ENCODE data around the gene PADI4.

PADI4 gene

DNA sequence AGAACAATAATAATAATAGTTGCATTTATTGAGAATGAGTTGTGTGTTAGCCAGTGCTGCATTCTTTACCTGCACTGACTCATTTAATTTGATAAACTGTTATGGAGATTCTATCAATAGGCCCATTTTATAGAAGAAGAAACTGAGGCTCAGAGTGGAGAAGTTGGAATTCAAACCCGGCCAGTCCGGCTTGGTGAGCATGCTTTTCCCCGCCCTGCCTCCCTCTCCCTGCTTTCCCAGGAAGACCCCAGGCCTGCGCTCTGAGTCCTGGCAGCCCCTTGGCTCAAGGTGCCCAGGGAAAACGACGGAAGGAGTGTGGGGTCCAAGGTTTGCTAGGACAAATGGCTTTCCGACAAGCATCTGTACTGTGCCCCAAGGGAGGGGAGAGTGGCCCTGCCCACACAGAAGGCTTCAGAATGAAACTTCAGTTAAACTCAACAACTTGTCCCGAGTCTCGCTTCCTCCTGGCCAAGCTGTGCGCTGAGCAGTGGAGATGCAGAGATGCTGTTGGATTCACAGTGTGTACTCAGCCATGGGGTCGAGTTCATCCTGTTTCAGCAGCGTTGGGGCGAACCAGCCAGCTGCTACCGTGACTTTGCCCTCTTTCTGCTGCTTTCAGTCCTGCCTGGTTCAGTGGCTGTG, 40.7 kb downstream of the PADI4 start:
- no peak for DNase-seq (ENCODE audit: low read depth in 2 of 2)

DNA sequence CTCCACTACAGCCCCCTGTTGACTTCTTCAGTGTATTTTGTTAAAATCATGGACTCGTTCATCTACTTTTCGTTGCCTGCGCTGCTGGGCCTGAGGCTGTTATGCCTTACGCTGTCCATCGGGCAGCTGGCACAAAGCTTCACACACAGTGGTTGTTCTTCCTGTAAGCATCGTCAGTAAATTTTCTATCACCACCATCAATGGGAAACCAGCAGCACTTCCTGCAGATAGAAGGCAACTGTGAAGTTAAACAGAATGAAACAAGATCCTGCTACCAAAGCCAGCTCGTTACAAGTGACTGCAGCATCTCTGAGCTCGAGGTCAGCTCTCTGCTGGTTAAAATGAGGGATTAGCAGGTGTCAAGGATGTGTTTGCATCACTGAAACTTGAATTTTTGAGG, 42.1 kb downstream of the PADI4 start:
- DNase-seq (ENCODE audit: low read depth in 2 of 2): no peak

DNA sequence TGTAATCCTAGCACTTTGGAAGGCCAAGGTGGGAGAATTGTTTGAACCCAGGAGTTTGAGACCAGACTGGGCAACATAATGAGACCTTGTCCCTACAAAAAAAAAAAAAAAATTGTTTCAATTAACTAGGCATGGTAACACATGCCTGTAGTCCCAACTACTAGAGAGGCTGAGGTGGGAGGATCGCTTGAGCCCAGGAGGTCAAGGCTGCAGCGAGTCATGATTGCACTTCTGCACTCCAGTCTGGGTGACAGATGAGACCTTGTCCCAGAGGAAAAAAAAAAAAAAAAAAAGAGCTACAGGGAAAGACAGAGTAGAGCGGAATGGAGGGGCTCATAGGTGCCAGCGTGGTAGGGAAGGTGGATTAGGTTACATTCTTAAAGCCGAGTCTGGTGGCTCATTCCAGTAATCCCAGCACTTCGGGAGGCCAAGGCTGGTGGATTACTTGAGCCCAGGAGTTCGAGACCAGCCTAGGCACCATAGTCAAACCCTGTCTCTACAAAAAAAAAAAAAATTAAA, 43.0 kb downstream of the PADI4 start:
- DNase-seq (ENCODE audit: low read depth in 2 of 2): no peak

DNA sequence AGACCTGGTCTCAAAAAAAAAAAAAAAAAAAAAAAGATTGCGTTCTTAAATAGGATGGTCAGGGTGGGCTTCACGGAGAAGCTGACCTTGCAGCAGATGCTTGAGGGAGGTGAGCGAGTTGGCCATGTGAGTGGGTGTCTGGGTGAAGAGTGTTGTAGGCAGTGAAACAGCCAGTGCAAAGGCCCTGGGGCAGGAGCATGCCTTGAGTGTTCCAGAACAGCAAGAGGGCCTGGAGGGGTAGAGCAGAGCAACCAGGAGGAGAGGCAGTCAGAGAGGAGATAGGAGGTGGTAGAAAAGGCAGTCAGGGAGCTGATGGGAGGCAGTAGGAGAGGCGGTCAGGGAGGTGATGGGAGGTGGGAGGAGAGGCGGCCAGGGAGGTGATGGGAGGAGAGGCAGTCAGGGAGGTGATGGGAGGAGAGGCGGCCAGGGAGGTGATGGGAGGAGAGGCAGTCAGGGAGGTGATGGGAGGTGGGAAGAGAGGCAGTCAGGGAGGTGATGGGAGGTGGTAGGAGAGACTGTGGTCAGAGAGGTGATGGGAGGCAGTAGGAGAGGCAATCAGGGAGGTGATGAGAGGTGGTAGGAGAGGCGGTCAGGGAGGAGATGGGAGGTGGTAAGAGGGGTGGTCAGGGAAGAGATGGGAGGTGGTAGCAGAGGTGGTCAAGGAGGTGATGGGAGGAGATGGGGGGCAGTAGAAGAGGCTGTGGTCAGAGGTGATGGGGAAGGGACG, 43.8 kb downstream of the PADI4 start:
- DNase-seq (ENCODE audit: low read depth in 2 of 2): no peak

DNA sequence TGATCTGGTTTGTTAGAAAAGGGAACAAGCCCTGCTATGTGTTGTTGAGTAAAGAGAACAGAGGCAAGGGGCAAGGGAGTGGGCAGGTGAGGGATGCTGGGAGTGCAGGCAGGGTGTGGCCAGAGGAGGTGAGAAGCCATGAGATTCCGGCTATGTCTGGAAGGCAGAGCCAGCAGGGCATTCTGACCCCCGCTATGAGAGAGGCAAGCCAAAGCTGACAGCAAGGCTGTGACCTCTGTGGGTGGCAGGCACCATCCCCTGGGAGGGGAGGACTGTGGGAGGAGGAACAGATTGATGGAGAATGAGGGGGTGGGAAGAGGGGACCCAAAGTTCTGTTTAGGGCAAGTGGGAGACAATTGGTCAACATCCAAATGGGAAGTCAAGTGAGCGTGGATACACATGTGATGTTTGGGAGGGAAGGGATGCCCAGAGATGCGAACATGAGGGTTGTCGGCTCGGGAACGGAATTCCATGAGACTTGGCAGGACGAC, 44.5 kb downstream of the PADI4 start:
- no peak for DNase-seq (ENCODE audit: low read depth in 2 of 2)

DNA sequence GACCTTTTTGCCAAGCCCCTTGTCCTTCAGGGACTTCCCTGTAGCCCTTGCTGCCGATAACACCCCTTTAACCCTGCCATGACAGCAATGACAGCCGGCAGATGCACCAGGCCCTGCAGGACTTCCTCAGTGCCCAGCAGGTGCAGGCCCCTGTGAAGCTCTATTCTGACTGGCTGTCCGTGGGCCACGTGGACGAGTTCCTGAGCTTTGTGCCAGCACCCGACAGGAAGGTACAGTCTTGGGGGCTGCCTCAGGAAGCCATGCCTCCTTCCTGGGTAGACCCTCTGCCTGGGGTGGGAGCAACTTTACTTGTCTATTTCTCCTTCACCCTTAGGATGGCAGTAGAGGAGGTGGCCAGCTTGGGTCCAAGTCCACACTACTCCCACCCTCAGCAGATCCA, 47.9 kb downstream of the PADI4 start:
- DNase-seq (ENCODE audit: low read depth in 2 of 2): no peak

DNA sequence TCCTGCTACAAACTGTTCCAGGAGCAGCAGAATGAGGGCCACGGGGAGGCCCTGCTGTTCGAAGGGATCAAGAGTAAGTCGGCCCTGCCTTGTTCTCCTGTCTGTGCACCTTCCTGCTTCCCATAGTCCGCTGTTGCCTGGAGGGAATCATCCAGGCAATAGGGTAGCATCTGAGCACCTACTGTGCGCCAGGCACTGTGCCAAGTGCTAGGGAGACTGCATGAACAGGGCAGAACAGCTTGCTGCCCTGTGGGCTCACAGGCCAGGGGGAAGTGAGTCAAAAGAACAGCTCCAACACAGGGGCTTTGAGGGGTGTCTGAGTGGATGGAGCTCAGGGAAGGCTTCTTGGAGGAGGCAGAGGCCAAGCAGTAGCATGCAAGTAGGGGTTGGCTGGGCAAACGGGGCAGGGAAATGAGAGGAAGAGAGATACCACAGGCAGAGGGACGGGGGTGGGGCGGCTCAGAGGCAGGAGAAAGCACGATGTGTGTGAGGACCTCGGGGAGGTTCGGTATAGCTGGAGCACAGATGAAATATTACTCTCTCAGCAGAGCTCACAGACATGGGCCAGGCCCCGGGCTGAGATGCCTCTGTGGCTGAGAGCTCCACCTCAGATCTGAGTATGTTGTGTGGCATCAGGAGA, 48.5 kb downstream of the PADI4 start:
- no peak for DNase-seq (ENCODE audit: low read depth in 2 of 2)

DNA sequence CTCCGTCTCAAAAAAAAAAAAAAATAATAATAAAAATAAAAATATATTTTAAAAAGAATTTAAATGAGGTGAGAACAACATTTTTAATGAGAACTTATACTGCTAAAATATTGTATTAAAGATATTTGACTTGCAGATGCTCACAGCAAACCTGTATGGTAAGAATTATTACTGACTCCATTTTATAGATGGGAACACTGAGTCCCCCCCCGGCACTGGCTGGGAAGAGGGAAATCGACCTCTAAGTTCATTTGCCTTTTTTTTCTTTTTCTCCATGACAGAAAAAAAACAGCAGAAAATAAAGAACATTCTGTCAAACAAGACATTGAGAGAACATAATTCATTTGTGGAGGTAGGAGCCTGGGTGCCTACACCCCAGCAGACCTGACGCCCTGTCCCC, 50.6 kb downstream of the PADI4 start:
- no peak for DNase-seq (ENCODE audit: low read depth in 2 of 2)

DNA sequence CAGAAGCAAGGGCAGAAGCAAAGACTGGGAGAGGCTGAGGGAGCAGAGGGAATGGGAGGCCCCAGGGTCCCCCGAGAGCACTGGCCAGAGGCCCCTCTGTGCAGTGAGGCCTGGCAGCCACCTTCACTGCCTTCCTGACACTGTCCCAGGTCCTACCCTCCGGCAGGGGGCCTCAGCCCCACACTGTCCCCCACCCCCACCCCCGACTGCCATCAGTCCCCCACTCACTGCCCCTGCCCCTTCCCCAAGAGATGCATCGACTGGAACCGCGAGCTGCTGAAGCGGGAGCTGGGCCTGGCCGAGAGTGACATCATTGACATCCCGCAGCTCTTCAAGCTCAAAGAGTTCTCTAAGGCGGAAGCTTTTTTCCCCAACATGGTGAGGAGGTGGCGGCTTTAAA, 51.0 kb downstream of the PADI4 start:
- DNase-seq (ENCODE audit: low read depth in 2 of 2): no peak

DNA sequence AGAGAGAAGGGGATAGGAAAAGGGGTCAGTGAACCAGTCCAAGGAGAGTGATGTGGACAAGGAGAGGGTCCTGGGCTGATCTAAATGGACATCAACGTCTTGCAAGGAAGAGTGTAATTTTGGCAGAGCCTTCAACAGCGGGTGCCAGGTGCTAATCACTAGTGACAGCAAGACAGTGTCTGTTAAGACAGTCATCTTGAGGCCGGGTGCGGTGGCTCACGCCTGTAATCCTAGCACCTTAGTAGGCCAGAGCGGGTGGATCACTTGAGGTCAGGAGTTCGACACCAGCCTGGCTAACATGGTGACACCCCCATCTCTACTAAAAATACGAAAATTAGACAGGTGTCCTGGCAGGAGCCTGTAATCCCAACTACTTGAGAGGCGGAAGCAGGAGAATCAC, 51.8 kb downstream of the PADI4 start:
- DNase-seq (ENCODE audit: low read depth in 2 of 2): no peak

DNA sequence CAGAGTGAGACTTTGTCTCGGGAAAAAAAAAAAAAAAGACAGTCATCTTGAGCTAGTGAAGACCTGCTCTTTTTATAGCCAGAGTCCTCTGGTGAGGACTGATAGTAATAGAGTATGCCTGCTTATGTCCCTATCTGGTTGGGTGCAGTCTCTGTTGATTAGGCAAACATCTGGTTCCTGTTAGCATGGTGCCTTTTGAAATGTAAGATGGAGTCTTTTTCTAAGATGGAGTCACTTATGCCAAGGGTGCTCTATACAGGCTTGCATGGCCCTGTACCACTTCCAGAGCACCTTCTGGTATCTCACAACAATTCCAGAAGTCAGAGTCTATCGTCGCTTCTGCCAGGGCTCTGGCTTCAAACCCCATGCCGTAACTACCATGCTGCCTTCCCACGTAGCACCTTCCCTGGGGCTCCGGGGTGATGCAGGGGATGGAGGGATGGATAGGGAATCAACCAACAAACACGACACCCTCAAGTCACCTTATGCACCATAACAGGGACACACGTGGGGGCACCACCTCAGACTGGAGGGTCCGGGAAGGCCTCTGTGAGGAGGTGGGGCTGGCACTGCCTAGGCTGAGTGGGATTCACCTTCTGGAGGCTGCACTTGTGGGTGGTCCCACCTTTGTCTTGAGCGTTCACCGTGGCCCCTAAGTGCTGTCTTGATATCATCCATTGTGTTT, 52.4 kb downstream of the PADI4 start:
- DNase-seq (ENCODE audit: low read depth in 2 of 2): no peak

DNA sequence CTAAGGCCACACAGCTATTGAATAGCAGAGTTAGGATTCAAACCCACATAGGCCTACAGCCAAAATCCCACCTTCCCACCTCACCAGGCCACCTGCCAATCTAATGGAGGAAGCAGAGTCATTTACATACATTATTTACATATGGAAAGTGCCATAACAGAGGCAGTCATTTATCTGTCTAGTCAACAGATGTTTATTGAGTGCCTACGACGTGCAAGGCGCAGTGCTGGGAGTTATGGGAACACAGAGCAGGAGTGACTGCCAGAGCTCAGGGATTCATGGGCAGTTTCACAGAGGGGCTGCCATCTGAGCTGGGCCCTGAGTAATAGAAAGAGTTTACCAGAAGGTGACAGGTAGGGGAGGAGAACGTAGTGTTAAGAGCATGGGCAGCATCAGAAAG, 53.7 kb downstream of the PADI4 start:
- no peak for DNase-seq (ENCODE audit: low read depth in 2 of 2)

DNA sequence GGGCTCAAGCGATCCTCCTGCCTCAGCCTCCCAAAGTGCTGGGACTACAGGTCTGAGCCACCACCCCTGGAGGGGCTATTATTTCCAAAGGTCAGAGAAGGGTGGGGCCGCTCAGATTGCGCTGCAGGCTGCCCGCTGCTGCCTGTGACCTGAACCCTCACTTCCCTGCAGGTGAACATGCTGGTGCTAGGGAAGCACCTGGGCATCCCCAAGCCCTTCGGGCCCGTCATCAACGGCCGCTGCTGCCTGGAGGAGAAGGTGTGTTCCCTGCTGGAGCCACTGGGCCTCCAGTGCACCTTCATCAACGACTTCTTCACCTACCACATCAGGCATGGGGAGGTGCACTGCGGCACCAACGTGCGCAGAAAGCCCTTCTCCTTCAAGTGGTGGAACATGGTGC, 55.4 kb downstream of the PADI4 start:
- DNase-seq (ENCODE audit: low read depth in 2 of 2): no peak

DNA sequence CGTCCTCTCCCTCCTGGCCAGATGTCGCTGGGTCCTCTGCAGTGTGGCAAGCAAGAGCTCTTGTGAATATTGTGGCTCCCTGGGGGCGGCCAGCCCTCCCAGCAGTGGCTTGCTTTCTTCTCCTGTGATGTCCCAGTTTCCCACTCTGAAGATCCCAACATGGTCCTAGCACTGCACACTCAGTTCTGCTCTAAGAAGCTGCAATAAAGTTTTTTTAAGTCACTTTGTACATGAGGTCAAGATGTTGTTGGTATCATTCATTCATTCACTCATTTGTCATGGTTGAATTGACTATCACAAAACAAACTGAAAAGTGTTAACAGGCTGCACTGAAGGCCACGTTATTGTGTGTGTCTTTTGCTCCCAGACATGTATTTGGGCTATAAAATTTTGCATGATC, 55.8 kb downstream of the PADI4 start:
- no peak for DNase-seq (ENCODE audit: low read depth in 2 of 2)

DNA sequence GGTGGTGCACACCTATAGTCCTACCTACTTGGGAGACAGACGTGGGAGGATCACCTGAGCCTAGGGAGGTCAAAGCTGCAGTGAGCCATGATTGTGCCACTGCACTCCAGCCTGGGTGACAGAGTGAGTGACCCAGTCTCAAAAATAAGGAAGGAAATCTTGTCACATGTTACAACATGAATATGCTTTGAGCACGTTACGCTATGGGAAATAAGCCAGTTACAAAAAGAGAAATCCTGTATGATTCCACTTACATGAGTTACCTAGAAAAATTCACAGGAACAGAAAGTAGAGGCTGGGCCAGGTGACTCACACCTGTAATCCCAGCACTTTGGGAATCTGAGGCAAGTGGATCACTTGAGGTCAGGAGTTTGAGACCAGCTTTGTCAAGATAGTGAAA, 57.3 kb downstream of the PADI4 start:
- no peak for DNase-seq (ENCODE audit: low read depth in 2 of 2)

DNA sequence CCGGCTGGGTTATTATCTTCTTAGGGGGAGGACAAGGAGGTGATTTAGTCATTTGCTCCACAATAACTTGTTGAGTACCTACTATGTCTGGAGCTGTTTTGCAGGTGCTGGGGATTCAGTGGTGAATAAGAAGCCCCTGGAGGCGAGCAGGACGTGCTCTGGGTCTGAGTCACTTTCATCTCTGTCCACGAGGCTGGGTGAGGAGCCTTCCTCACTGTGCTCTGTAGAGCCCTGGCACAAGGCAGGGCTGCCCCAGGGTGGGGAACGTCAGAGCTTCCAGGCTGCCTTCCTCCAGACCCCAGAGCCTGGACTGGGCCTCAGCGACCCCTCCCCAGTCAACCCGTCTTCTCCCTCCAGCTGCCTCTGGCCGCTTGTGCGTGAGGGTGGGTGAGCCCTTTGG, 61.5 kb downstream of the PADI4 start:
- no peak for DNase-seq (ENCODE audit: low read depth in 2 of 2)

DNA sequence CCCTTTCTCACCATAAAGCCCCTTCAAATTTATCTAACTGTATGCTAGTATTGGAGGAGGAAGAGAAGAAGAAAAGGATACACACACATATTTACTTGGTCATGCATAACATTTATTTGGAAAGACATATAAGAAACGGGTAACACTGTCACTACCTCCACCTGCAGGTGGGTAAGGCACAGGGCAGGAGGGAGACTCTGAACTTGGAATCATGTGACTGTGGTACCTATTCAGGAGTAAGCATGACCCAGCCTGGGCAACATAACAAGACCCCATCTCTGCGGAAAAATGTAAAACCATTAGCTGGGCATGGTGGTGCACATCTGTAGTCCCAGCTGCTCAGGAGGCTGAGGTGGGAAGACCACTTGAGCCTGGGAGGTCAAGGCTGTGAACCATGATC, 62.6 kb downstream of the PADI4 start:
- no peak for DNase-seq (ENCODE audit: low read depth in 2 of 2)

DNA sequence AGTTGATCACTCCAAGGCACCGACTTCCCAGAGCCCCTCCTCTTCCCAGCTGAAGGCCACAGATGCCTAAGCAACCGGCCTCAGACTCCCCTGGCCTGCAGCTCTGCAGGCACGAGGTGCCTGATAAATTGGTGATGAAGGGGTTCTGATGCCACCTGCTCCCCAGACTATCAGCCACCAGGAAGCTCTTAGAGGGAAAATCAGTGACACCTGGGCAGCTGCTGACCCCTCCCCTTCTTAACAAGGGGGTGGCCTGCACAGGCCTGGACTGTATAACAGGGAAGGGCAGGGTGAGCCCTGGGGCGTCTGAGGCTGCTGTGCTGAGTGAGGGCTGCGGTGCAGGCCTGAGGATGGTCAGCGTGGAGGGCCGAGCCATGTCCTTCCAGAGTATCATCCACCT, 63.9 kb downstream of the PADI4 start, which contains the start of gene PADI6:
Gene PADI6 (plus strand): TSS at position 301 of the 400 bp plus-strand sequence. CDS start 50 bp downstream, at position 351.
- DNase-seq (ENCODE audit: low read depth in 2 of 2): no peak

DNA sequence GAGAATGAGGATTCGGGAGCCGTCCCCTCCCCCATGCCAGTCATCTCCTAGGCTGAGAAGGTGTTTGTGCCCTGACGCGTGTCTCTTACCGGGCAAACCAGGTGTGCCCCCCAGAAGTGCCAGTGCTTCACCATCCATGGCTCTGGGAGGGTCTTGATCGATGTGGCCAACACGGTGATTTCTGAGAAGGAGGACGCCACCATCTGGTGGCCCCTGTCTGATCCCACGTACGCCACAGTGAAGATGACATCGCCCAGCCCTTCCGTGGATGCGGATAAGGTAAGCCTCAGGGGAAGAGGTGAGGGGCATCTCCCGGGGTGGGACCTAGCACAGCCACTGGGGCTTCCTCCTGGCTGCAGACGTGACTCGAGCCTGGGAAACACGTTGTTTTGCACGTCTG, 65.0 kb downstream of the PADI4 start:
- no peak for DNase-seq (ENCODE audit: low read depth in 2 of 2)

DNA sequence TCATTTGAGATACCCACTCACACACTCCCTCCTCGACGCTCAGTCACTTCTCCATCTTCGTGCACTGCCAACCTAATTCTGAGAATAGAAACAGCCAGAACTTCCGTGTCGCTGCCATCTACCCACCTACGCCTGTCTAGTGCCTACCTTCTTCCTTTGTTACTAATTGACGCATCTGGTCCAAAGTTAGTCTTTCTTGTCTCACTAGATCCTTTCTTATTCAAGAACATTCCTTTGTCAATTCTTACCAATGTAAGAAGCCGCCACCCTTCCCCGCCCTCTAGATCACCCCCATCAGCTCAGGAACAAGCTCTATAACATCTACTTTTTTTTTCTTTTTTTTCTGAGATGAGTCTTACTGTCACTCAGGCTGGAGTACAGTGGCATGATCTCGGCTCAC, 67.7 kb downstream of the PADI4 start:
- no peak for DNase-seq (ENCODE audit: low read depth in 2 of 2)

DNA sequence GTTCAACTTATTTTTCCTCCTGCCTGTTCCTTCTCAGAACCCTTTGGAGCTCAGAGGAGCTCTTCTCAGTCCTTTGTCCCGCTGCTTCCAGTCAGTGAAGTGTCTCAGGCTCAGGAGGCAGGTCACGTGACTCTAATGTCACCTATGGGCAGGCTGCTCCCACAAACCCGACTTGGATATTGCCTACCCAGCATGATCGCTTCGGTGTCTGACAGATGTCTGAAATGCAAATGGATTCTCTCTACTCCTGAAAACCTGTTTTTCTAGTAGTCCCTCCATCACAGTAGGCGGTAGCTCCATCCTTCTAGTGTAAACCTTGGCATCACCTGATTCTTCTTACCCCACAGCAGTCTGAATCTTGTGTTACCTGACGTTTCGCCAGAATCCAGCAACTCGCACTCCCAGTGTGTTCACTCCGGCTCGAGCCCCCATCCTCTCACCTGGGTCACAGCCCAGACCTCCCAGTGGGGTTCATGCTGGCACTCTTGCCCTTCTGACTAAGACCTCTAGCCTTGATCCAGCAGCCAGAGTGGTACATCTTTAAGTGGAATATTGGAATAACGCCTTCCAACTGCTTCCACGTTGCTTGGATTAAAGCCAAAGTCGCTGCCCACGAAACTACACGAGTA, 69.4 kb downstream of the PADI4 start:
- DNase-seq (ENCODE audit: low read depth in 2 of 2): no peak

DNA sequence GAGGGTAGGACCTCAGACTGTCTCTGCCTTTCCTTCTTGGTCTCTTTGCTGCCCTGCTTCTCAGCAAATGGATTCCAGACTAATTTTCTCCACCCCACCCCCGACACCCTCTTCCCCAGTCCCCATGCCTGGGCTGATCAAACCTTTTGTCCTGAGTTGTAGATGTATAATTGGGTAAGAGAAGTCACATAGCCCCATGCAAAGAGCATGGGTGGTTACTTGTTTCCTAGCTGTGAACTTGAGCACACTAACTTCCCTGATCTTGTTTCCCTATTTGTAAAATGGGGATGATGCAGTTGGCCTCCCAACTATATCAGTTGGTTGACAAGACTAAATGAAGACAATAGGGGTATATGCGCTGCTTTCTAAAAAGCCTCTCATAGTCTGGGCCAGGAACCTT, 73.2 kb downstream of the PADI4 start:
- DNase-seq (ENCODE audit: low read depth in 2 of 2): no peak

Measured in stimulated activated CD4-positive, alpha-beta T cell treated with anti-CD3 and anti-CD28 coated beads, Interleukin-1b, Interleukin-23, amount 100 ng/mL, for 1 hour (primary cell).